ENCODE measurements around the gene RTP5. TPM values are rescaled to one million over a fixed set of nuclear protein-coding genes. Genes with fewer than 3 reads are reported as not detected.

RTP5 gene
- total RNA-seq, 2 donors from 2014 or later, result not detected

DNA sequence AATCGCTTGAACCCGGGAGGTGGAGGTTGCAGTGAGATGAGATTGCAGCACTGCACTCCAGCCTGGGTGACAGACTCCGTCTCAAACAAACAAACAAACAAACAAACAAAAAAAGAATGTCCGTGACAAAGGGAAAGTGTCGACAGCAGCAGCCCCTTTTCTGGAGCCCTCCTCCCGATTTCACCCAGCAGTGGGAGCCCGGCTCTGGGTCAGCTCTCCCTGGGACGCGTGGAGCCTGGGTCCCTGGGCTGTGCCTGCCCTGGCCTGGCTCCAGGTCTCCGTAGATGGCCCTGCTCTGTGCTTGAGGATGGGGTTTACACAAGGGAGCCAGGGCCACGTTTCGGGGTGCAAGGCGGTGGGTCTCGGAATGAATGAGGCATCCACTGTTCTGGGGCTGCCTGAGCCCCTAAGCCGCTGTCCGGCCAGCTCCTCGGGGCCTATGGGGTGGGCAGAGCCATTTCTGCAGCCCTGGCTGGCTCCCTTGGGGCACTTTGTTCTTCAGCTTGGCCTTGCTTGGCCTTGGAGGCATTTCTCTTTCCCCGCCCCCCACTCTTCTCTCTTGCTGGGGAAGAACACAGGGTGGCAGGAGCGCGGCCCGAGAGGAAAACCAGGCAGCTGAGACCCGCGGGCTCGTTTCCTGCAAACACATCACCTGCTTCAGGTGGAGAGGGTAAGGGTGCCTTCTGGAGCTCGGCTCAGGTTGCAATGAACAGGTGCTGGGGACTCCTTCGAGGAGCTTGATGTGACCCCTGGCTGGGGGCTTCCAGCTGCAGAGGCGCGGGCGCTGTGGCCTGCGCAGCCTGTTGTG is 29.1 kb downstream of the RTP5 start:
- no peak overlapping the region for H3K9ac ChIP-seq (ENCODE audit: extremely low read depth, low read length, poor library complexity, severe bottlenecking)
- Mint-ChIP-seq H3K27ac (no peak overlapping the region), H3K27me3 (ENCODE audit: insufficient read depth) (no peaks in the 10 kb centered on the region), H3K4me3 (no peak overlapping the region), H3K4me1 (peaks cover 19% of the 10 kb centered on the region), H3K9me3 (peaks cover 2% of the 10 kb centered on the region), H3K36me3 (ENCODE audit: low read depth) (no peaks in the 10 kb centered on the region)
- peaks cover 5% of the 10 kb centered on the region for H3K4me1 ChIP-seq (ENCODE audit: control insufficient read depth, insufficient read depth, low read length)
- 90 to 95% methylated on average over 20 to 30 of the region's 30 CpGs for WGBS, 2 experiments (ENCODE audit: insufficient coverage in 1 of 2, insufficient read length in 1 of 2)
- H3K27me3 ChIP-seq (ENCODE audit: control insufficient read depth, insufficient read depth, low read length, poor library complexity, severe bottlenecking), result no peaks in the 10 kb centered on the region
- H3K4me3 ChIP-seq (ENCODE audit: low read length), result no peak overlapping the region
- H3K27ac ChIP-seq (ENCODE audit: low read depth, low read length), result no peak overlapping the region
- H3K36me3 ChIP-seq (ENCODE audit: control insufficient read depth, insufficient read depth, low read length), result no peaks in the 10 kb centered on the region
- TF ChIP-seq, protein P1, sequence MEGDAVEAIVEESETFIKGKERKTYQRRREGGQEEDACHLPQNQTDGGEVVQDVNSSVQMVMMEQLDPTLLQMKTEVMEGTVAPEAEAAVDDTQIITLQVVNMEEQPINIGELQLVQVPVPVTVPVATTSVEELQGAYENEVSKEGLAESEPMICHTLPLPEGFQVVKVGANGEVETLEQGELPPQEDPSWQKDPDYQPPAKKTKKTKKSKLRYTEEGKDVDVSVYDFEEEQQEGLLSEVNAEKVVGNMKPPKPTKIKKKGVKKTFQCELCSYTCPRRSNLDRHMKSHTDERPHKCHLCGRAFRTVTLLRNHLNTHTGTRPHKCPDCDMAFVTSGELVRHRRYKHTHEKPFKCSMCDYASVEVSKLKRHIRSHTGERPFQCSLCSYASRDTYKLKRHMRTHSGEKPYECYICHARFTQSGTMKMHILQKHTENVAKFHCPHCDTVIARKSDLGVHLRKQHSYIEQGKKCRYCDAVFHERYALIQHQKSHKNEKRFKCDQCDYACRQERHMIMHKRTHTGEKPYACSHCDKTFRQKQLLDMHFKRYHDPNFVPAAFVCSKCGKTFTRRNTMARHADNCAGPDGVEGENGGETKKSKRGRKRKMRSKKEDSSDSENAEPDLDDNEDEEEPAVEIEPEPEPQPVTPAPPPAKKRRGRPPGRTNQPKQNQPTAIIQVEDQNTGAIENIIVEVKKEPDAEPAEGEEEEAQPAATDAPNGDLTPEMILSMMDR (conservative IDR thresholded peaks at IDR 0.05), result no peak
- DNase-seq, result peak; percentile 32
- no peaks in the 10 kb centered on the region for H3K9me3 ChIP-seq (ENCODE audit: control insufficient read depth, low read length)

DNA sequence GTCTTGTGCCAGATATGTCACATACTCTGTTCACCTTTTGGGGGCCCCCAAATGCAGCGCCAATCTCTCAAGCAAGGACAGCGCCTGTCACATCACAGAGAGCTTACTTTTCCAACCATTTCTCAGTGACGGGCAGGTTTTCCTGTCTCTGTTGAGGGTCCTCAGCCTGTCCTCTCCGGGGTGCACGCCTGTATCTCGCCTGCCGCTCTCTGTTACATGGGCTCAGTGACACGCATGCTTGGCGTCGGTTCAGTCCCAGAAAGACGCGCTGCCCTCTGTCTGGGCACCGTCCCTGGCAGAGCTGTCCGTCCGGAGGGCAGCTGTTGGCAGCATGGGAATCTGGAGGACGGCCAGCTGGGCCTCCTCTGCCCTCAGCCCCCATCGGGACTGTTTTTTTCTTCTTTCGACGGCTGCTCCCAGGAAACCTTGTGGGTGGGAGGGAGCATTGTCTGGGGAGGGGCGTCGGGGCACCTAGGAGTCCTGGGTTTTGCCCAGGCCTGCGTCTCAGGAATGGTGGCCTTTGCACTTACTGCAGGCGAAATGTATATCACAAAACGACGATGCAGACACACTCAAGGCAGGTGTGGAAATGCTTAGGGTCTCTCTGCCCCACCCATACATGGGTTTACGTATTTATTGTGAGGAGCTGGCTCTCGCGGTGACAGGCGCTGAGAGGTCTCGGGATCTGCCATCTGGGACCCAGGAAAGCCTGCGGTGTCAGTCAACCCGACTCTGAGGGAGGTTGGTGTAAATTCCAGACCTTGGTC is 30.9 kb downstream of the RTP5 start:
- Mint-ChIP-seq H3K4me3 (peak overlapping the region; percentile 62), H3K36me3 (ENCODE audit: low read depth) (no peaks in the 10 kb centered on the region), H3K27me3 (ENCODE audit: insufficient read depth) (no peaks in the 10 kb centered on the region), H3K4me1 (peaks cover 19% of the 10 kb centered on the region), H3K27ac (no peak overlapping the region), H3K9me3 (peaks cover 2% of the 10 kb centered on the region)
- 94% methylated on average over 20 to 32 of the region's 32 CpGs for WGBS, 2 experiments (ENCODE audit: insufficient coverage in 1 of 2, insufficient read length in 1 of 2)
- no peaks in the 10 kb centered on the region for H3K36me3 ChIP-seq (ENCODE audit: control insufficient read depth, insufficient read depth, low read length)
- peaks cover 5% of the 10 kb centered on the region for H3K4me1 ChIP-seq (ENCODE audit: control insufficient read depth, insufficient read depth, low read length)
- peak; percentile 31 for DNase-seq
- no peak overlapping the region for H3K4me3 ChIP-seq (ENCODE audit: low read length)
- no peak overlapping the region for H3K9ac ChIP-seq (ENCODE audit: extremely low read depth, low read length, poor library complexity, severe bottlenecking)
- H3K27me3 ChIP-seq (ENCODE audit: control insufficient read depth, insufficient read depth, low read length, poor library complexity, severe bottlenecking), result no peaks in the 10 kb centered on the region
- H3K27ac ChIP-seq (ENCODE audit: low read depth, low read length), result no peak overlapping the region
- H3K9me3 ChIP-seq (ENCODE audit: control insufficient read depth, low read length), result no peaks in the 10 kb centered on the region
- TF ChIP-seq, protein P1 (conservative IDR thresholded peaks at IDR 0.05), result no peak

DNA sequence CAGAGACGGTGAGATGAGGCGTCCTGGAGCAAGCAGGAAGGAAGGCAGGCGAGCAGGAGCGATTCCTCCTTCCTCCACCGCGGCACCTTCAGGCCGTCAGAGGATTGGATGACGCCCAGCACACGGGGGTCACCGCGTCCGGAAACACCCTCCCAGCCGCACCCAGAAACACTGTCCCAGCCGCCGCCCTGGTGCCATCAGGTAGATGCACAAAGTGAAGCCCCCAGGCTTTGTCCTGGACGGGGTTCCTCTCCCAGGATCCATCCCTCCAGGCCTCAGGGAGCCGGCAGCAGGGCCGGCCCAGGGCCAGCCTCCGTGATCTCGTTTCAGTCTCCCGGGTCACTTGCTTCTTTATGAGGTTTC is 31.5 kb downstream of the RTP5 start:
- H3K9me3 ChIP-seq (ENCODE audit: control insufficient read depth, low read length), result no peaks in the 10 kb centered on the region
- no peaks in the 10 kb centered on the region for H3K36me3 Mint-ChIP-seq (ENCODE audit: low read depth)
- H3K9ac ChIP-seq (ENCODE audit: extremely low read depth, low read length, poor library complexity, severe bottlenecking), result no peak overlapping the region
- no peak overlapping the region for H3K27ac ChIP-seq (ENCODE audit: low read depth, low read length)
- no peaks in the 10 kb centered on the region for H3K36me3 ChIP-seq (ENCODE audit: control insufficient read depth, insufficient read depth, low read length)
- H3K27me3 Mint-ChIP-seq (ENCODE audit: insufficient read depth), result no peaks in the 10 kb centered on the region
- no peaks in the 10 kb centered on the region for H3K27me3 ChIP-seq (ENCODE audit: control insufficient read depth, insufficient read depth, low read length, poor library complexity, severe bottlenecking)
- peaks cover 19% of the 10 kb centered on the region for H3K4me1 Mint-ChIP-seq
- peak; percentile 43 for DNase-seq
- peaks cover 5% of the 10 kb centered on the region for H3K4me1 ChIP-seq (ENCODE audit: control insufficient read depth, insufficient read depth, low read length)
- H3K27ac Mint-ChIP-seq, result no peak overlapping the region
- TF ChIP-seq, protein P1 (conservative IDR thresholded peaks at IDR 0.05), result no peak
- peaks cover 2% of the 10 kb centered on the region for H3K9me3 Mint-ChIP-seq
- peak overlapping the region; percentile 62 for H3K4me3 Mint-ChIP-seq
- no peak overlapping the region for H3K4me3 ChIP-seq (ENCODE audit: low read length)
- WGBS, 2 experiments (ENCODE audit: insufficient coverage in 1 of 2, insufficient read length in 1 of 2), result 92 to 100% methylated on average over 11 to 21 of the region's 21 CpGs

All from endodermal cell (in vitro differentiated cells).